Kidney (tissue), 14 donors: ENCODE results near the gene HOXD11. TPM values are rescaled to one million over a fixed set of nuclear protein-coding genes. Genes with fewer than 3 reads are reported as not detected.

ENCODE experiments used
- DNase-seq, 5 donors: peaks; one replicate each; pipeline ENCODE4 v3.0.0-alpha.2; 2013 to 2020
- FAIRE-seq: peaks from 2 replicates; lab custom pipeline; 2012; peaks lifted over from hg19 to GRCh38; lab: Jason Lieb, UNC
- H3K27ac ChIP-seq, 2 donors: one replicate each; pipeline ENCODE4 v1.7.0; 2013; ENCODE audit warnings: low read depth in 2 of 2, low read length in 2 of 2, inconsistent platforms in 1 of 2
- H3K27me3 ChIP-seq: one replicate; pipeline ENCODE4 v1.7.1; 2013; ENCODE audit warnings: low read length, inconsistent platforms; ENCODE audit not compliant: control insufficient read depth, insufficient read depth
- H3K36me3 ChIP-seq, 3 donors: one replicate each; pipeline versions ENCODE4 v1.7.0 to v1.7.1; 2013; ENCODE audit warnings: low read length in 3 of 3, control low read depth in 1 of 3, inconsistent platforms in 1 of 3; ENCODE audit not compliant: insufficient read depth in 3 of 3, control insufficient read depth in 2 of 3
- H3K4me1 ChIP-seq, 3 donors: one replicate each; pipeline versions ENCODE4 v1.7.0 to v1.7.1; 2013; ENCODE audit warnings: low read length in 3 of 3, inconsistent platforms in 1 of 3, low read depth in 1 of 3; ENCODE audit not compliant: control insufficient read depth in 2 of 3, insufficient read depth in 2 of 3
- H3K4me3 ChIP-seq, 3 donors: one replicate each; pipeline versions ENCODE4 v1.7.0 to v1.8.1; 2013; ENCODE audit warnings: low read length in 3 of 3, control low read depth in 1 of 3, inconsistent platforms in 1 of 3
- H3K9ac ChIP-seq, 3 donors: one replicate each; pipeline versions ENCODE4 v1.7.0 to v1.7.1; 2013; ENCODE audit warnings: low read length in 3 of 3, control low read depth in 1 of 3, inconsistent platforms in 1 of 3
- H3K9me3 ChIP-seq, 3 donors: one replicate each; pipeline versions ENCODE4 v1.7.0 to v1.7.1; 2013; ENCODE audit warnings: low read length in 3 of 3, control low read depth in 1 of 3, inconsistent platforms in 1 of 3; ENCODE audit not compliant: control insufficient read depth in 2 of 3, insufficient read depth in 1 of 3
- CTCF ChIP-seq: IDR thresholded peaks from 3 replicates; pipeline ENCODE4 v1.5.1; 2012; ENCODE audit warnings: mild to moderate bottlenecking, moderate library complexity, borderline replicate concordance; ENCODE audit not compliant: insufficient read depth; ENCODE audit errors: extremely low read depth
- intact Hi-C: fragments of 100-400 bp; cut with DNase I; formaldehyde crosslinking; loops from one replicate; pipeline ENCODE4 v1.11.1; 2022
- polyA plus RNA-seq: library from polyadenylated mRNA; stranded (reverse); fragments of 350-450 nt; fragmentation: Illumina TruSeq; extraction: RNeasy Lipid Tissue Mini Kit (QIAGEN cat#74804); gene quantifications from one replicate; pipeline ENCODE4 v1.2.3, GENCODE V29; 2014; ENCODE audit warnings: low read depth, low replicate concordance; ENCODE audit not compliant: insufficient read depth
- total RNA-seq: library from RNA; stranded (reverse); fragmentation: NEBNext Ultra II Directional; extraction: Animal tissue kit (Norgen Biotek cat#: 25700); gene quantifications from one replicate; pipeline ENCODE4 v1.2.1, GENCODE V29; 2021
- donor health status: control.
- donor health status: control.
- donor health status: control.
- donor health status: control.
- donor health status: control.
- donor health status: DM: yes; HTN: yes; CAD: no.
- donor health status: Normal renal cell carcinoma (clear cell type).

Gene HOXD11
- total and polyA plus RNA-seq, 2 donors from 2014 or later: 5.8 to 15.9 TPM

GRCh38 chr2:176131848-176132158, 24.7 kb downstream of the HOXD11 start:
- peaks cover 5 to 12% (median 8%) of the 10 kb centered on the region in 3 donors for H3K4me1 ChIP-seq
- H3K27me3 ChIP-seq: no peaks in the 10 kb centered on the region
- intact Hi-C loops: no loop called here
- peak overlapping the region; percentile 67 to 85 (median 81) for H3K4me3 ChIP-seq
- H3K9ac ChIP-seq: peak overlapping the region; percentile 90 to 96 (median 95)
- no peak for TF ChIP-seq CTCF
- H3K9me3 ChIP-seq: no peaks in the 10 kb centered on the region
- DNase-seq (no peak), FAIRE-seq (no peak)
- no peaks in the 10 kb centered on the region for H3K36me3 ChIP-seq
- H3K27ac ChIP-seq: peak overlapping the region; percentile 94 to 97

DNA sequence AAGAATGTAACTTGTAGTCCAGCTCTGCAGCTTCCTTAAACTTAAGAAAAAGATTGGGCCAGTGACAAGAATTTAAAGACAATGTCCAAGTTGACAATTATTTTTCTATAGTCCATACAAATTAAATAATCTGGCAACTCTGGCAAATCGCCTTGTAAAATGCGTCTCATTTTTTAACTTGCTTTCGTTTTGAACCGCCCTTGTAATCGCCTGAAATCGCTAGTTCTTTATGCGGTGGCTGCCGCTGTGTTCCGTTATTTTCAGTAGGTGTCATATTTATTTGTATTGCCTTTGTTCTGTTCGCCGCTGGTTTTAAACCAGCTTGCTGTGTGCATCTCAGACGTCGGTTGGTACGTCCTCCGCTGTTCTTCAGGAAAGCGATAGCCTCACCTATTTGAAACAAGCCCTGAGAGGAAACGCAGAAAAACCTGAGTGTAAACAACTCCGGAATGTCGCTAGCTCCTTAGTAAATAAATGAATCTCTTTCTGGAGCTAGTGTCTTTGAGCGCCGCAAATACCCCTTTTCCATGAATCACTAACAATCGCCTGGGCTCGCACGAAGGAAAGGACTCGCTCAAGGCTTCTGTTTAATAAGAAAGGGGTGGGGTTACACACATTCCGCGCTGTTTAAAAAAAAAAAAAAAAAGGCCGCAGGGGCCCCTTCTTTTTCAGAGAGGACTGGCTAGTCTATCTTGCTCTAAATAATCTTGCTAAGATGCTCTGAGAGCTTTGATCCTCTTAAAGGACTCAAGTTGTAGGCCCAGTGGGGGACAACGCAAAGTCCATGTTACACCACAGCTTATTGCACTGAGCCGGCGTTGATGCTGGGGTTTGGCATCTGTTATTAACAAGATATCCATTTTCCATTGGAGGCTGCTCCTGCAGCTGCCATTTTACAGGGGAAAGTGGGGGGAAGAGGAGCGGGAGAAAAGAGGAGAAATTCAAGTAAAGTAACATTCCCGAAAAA, 25.4 kb downstream of the HOXD11 start:
- Histone ChIP-seq H3K9ac (peak overlapping the region; percentile 75 to 96 (median 95)), H3K27me3 (no peaks in the 10 kb centered on the region), H3K27ac (peak overlapping the region; percentile 85 to 97), H3K4me3 (peak overlapping the region; percentile 67 to 85 (median 81)), H3K4me1 (peaks cover 5 to 12% (median 7%) of the 10 kb centered on the region in 3 donors), H3K36me3 (no peaks in the 10 kb centered on the region), H3K9me3 (no peaks in the 10 kb centered on the region)
- no peak for FAIRE-seq
- DNase-seq: peak in 3 of 5 donors; percentile 43 to 69 (median 54)
- intact Hi-C loops: no loop called here
- TF ChIP-seq CTCF: no peak

GRCh38 chr2:176133389-176133788, 26.3 kb downstream of the HOXD11 start:
- Histone ChIP-seq H3K27ac (peak overlapping the region; percentile 85 to 97), H3K36me3 (no peaks in the 10 kb centered on the region), H3K27me3 (no peaks in the 10 kb centered on the region), H3K4me1 (peaks cover 3 to 12% (median 7%) of the 10 kb centered on the region in 3 donors), H3K9ac (peak overlapping the region; percentile 63 to 96 (median 95)), H3K4me3 (peak overlapping the region in 2 of 3 donors; percentile 81 to 85), H3K9me3 (no peaks in the 10 kb centered on the region)
- peak in 1 of 5 donors; percentile 45 for DNase-seq
- FAIRE-seq: no peak
- no peak for TF ChIP-seq CTCF
- intact Hi-C loops: no loop called here
